Activated T-helper 17 cell treated with anti-CD3 and anti-CD28 coated beads, Interleukin-2, amount 50 U/mL, for 72 hours (primary cell): ENCODE results near the gene XIRP2. TPM values are rescaled to one million over a fixed set of nuclear protein-coding genes. Genes with fewer than 3 reads are reported as not detected.

Experiments used
- ATAC-seq: fragments of 150-1000 bp; cut with Tn5 transposase; replicated peaks from 2 replicates; pipeline ENCODE4 v1.10.0; 2021; ENCODE audit warnings: mild to moderate bottlenecking, moderate library complexity
- H3K27ac Mint-ChIP-seq: one replicate; pipeline ENCODE4 v1.8.0; 2022; ENCODE audit warnings: mixed read lengths
- H3K27me3 Mint-ChIP-seq: one replicate; pipeline ENCODE4 v1.8.0; 2022; ENCODE audit warnings: mixed read lengths
- H3K36me3 Mint-ChIP-seq: one replicate; pipeline ENCODE4 v1.8.0; 2022; ENCODE audit warnings: low read depth, mild to moderate bottlenecking, mixed read lengths
- H3K4me1 Mint-ChIP-seq: one replicate; pipeline ENCODE4 v1.8.0; 2022; ENCODE audit warnings: mixed read lengths
- H3K4me3 Mint-ChIP-seq: one replicate; pipeline ENCODE4 v1.8.0; 2022; ENCODE audit warnings: mild to moderate bottlenecking, mixed read lengths
- H3K9me3 Mint-ChIP-seq: one replicate; pipeline ENCODE4 v1.8.0; 2022; ENCODE audit warnings: mixed read lengths
- total RNA-seq, 2 donors: library from RNA; stranded (reverse); gene quantifications; one replicate each; pipeline ENCODE4 v1.2.3, GENCODE V29; 2022

Gene XIRP2
- total RNA-seq, result not detected

GRCh38 chr2:166888180-166888579 lies at the start of gene XIRP2:
TSS of gene XIRP2 (plus strand) at chr2:166888480. CDS start at chr2:166903483, 15,003 bp downstream.
- H3K9me3 Mint-ChIP-seq, result no peaks in the 10 kb centered on the region
- no peak within 1 kb of the TSS for H3K27ac Mint-ChIP-seq
- H3K4me1 Mint-ChIP-seq, result no peaks in the 10 kb centered on the region
- no peaks in the 10 kb centered on the region for H3K27me3 Mint-ChIP-seq
- H3K36me3 Mint-ChIP-seq, result no peaks in the 10 kb centered on the region
- no peak for ATAC-seq
- no peak within 1 kb of the TSS for H3K4me3 Mint-ChIP-seq

- no peaks in the 10 kb centered on the region for H3K4me1 Mint-ChIP-seq
- peaks cover 11% of the 10 kb centered on the region for H3K9me3 Mint-ChIP-seq
- H3K27me3 Mint-ChIP-seq, result no peaks in the 10 kb centered on the region
- no peak for ATAC-seq
- H3K4me3 Mint-ChIP-seq, result no peak overlapping the region
- no peak overlapping the region for H3K27ac Mint-ChIP-seq
- no peaks in the 10 kb centered on the region for H3K36me3 Mint-ChIP-seq
Measured at GRCh38 chr2:166841152-166841551, 47.1 kb upstream of the XIRP2 start.

- no peak overlapping the region for H3K27ac Mint-ChIP-seq
- no peaks in the 10 kb centered on the region for H3K27me3 Mint-ChIP-seq
- peaks cover 11% of the 10 kb centered on the region for H3K9me3 Mint-ChIP-seq
- no peaks in the 10 kb centered on the region for H3K4me1 Mint-ChIP-seq
- no peak for ATAC-seq
- no peak overlapping the region for H3K4me3 Mint-ChIP-seq
- H3K36me3 Mint-ChIP-seq, result no peaks in the 10 kb centered on the region
Measured at GRCh38 chr2:166841679-166842078, 46.6 kb upstream of the XIRP2 start.

- no peaks in the 10 kb centered on the region for H3K27me3 Mint-ChIP-seq
- no peaks in the 10 kb centered on the region for H3K36me3 Mint-ChIP-seq
- no peak overlapping the region for H3K27ac Mint-ChIP-seq
- H3K4me1 Mint-ChIP-seq, result no peaks in the 10 kb centered on the region
- ATAC-seq, result no peak
- H3K9me3 Mint-ChIP-seq, result peaks cover 15% of the 10 kb centered on the region
- H3K4me3 Mint-ChIP-seq, result no peak overlapping the region
Measured at GRCh38 chr2:166844111-166844510, 44.2 kb upstream of the XIRP2 start.

- ATAC-seq, result no peak
- no peak overlapping the region for H3K4me3 Mint-ChIP-seq
- H3K4me1 Mint-ChIP-seq, result no peaks in the 10 kb centered on the region
- no peaks in the 10 kb centered on the region for H3K27me3 Mint-ChIP-seq
- no peak overlapping the region for H3K27ac Mint-ChIP-seq
- H3K36me3 Mint-ChIP-seq, result no peaks in the 10 kb centered on the region
- no peaks in the 10 kb centered on the region for H3K9me3 Mint-ChIP-seq
Measured at GRCh38 chr2:166862468-166863132, 25.7 kb upstream of the XIRP2 start.

- Mint-ChIP-seq H3K27me3 (no peaks in the 10 kb centered on the region), H3K4me3 (no peak overlapping the region), H3K9me3 (no peaks in the 10 kb centered on the region), H3K27ac (no peak overlapping the region), H3K36me3 (no peaks in the 10 kb centered on the region), H3K4me1 (no peaks in the 10 kb centered on the region)
- ATAC-seq, result no peak
Measured at GRCh38 chr2:166867874-166868514, 20.3 kb upstream of the XIRP2 start.

- H3K4me1 Mint-ChIP-seq, result no peaks in the 10 kb centered on the region
- no peaks in the 10 kb centered on the region for H3K27me3 Mint-ChIP-seq
- no peak overlapping the region for H3K4me3 Mint-ChIP-seq
- H3K27ac Mint-ChIP-seq, result no peak overlapping the region
- H3K36me3 Mint-ChIP-seq, result no peaks in the 10 kb centered on the region
- H3K9me3 Mint-ChIP-seq, result no peaks in the 10 kb centered on the region
- ATAC-seq, result no peak
Measured at GRCh38 chr2:166870346-166870745, 17.9 kb upstream of the XIRP2 start.

GRCh38 chr2:166881177-166881576 lies 7.1 kb upstream of the XIRP2 start:
- no peak overlapping the region for H3K4me3 Mint-ChIP-seq
- no peak overlapping the region for H3K27ac Mint-ChIP-seq
- H3K9me3 Mint-ChIP-seq, result no peaks in the 10 kb centered on the region
- no peaks in the 10 kb centered on the region for H3K27me3 Mint-ChIP-seq
- H3K4me1 Mint-ChIP-seq, result no peaks in the 10 kb centered on the region
- ATAC-seq, result no peak
- H3K36me3 Mint-ChIP-seq, result no peaks in the 10 kb centered on the region

GRCh38 chr2:166882851-166883250 lies 5.4 kb upstream of the XIRP2 start:
- Mint-ChIP-seq H3K27ac (no peak overlapping the region), H3K36me3 (no peaks in the 10 kb centered on the region), H3K9me3 (no peaks in the 10 kb centered on the region), H3K27me3 (no peaks in the 10 kb centered on the region), H3K4me1 (no peaks in the 10 kb centered on the region), H3K4me3 (no peak overlapping the region)
- no peak for ATAC-seq

GRCh38 chr2:166891727-166892126 lies 3.4 kb downstream of the XIRP2 start:
- Mint-ChIP-seq H3K9me3 (no peaks in the 10 kb centered on the region), H3K4me1 (no peaks in the 10 kb centered on the region), H3K27ac (no peak overlapping the region), H3K36me3 (no peaks in the 10 kb centered on the region), H3K27me3 (no peaks in the 10 kb centered on the region), H3K4me3 (no peak overlapping the region)
- no peak for ATAC-seq

GRCh38 chr2:166892397-166892796 lies 4.1 kb downstream of the XIRP2 start:
- Mint-ChIP-seq H3K27me3 (no peaks in the 10 kb centered on the region), H3K4me1 (no peaks in the 10 kb centered on the region), H3K36me3 (no peaks in the 10 kb centered on the region), H3K9me3 (no peaks in the 10 kb centered on the region), H3K4me3 (no peak overlapping the region), H3K27ac (no peak overlapping the region)
- ATAC-seq, result no peak

GRCh38 chr2:166895243-166895642 lies 7.0 kb downstream of the XIRP2 start:
- Mint-ChIP-seq H3K4me3 (no peak overlapping the region), H3K27me3 (no peaks in the 10 kb centered on the region), H3K9me3 (no peaks in the 10 kb centered on the region), H3K4me1 (no peaks in the 10 kb centered on the region), H3K27ac (no peak overlapping the region), H3K36me3 (no peaks in the 10 kb centered on the region)
- ATAC-seq, result no peak

GRCh38 chr2:166897666-166898065 lies 9.4 kb downstream of the XIRP2 start:
- no peaks in the 10 kb centered on the region for H3K9me3 Mint-ChIP-seq
- H3K4me3 Mint-ChIP-seq, result no peak overlapping the region
- no peak overlapping the region for H3K27ac Mint-ChIP-seq
- no peaks in the 10 kb centered on the region for H3K27me3 Mint-ChIP-seq
- no peaks in the 10 kb centered on the region for H3K36me3 Mint-ChIP-seq
- ATAC-seq, result no peak
- H3K4me1 Mint-ChIP-seq, result no peaks in the 10 kb centered on the region

- Mint-ChIP-seq H3K27ac (no peak overlapping the region), H3K4me3 (no peak overlapping the region), H3K4me1 (no peaks in the 10 kb centered on the region), H3K27me3 (no peaks in the 10 kb centered on the region), H3K36me3 (no peaks in the 10 kb centered on the region), H3K9me3 (no peaks in the 10 kb centered on the region)
- ATAC-seq, result no peak
Measured at GRCh38 chr2:166899676-166900075, 11.4 kb downstream of the XIRP2 start.

GRCh38 chr2:166900700-166901099 lies 12.4 kb downstream of the XIRP2 start:
- Mint-ChIP-seq H3K4me3 (no peak overlapping the region), H3K27me3 (no peaks in the 10 kb centered on the region), H3K27ac (no peak overlapping the region), H3K36me3 (no peaks in the 10 kb centered on the region), H3K9me3 (no peaks in the 10 kb centered on the region), H3K4me1 (no peaks in the 10 kb centered on the region)
- ATAC-seq, result no peak
